OCI-LY7 (cell line): ENCODE data around the gene LRRC75B. TPM values are rescaled to one million over a fixed set of nuclear protein-coding genes. Genes with fewer than 3 reads are reported as not detected.

ENCODE experiments used
- BruUV-seq: library from RNA; stranded (reverse); fragments of 400-500 nt; replicated peaks from 2 replicates; lab custom pipeline; 2021; lab: Mats Ljungman, UMichigan
- CTCF ChIA-PET: fragments of 300-600 bp; sonication (Branson Sonifier 250); formaldehyde crosslinking; loops from one replicate; lab custom pipeline; 2022; ENCODE audit warnings: antibody characterized with exemption; ENCODE audit not compliant: unreplicated experiment; lab: Charles Lee
- POLR2A ChIA-PET: fragments of 300-600 bp; sonication (Branson Sonifier 250); formaldehyde crosslinking; loops from one replicate; lab custom pipeline; 2022; ENCODE audit warnings: antibody characterized with exemption; lab: Charles Lee
- DNase-seq: peaks from one replicate; pipeline ENCODE4 v3.0.0-alpha.2; 2015; ENCODE audit warnings: low spot score
- H2AFZ ChIP-seq: fragments of 200-600 bp; sonication (generic), shearing (Covaris generic); 2 replicates; pipeline ENCODE4 v1.6.1; 2014; ENCODE audit warnings: mild to moderate bottlenecking, antibody characterized with exemption, low read length, moderate library complexity
- H3K27ac ChIP-seq: fragments of 200-600 bp; sonication (generic); 2 replicates; pipeline ENCODE4 v1.5.1; 2014; ENCODE audit warnings: mixed run types, low read depth, mild to moderate bottlenecking, moderate library complexity, low read length, inconsistent platforms; ENCODE audit not compliant: poor library complexity, severe bottlenecking
- H3K36me3 ChIP-seq: fragments of 200-600 bp; sonication (generic); 2 replicates; pipeline ENCODE4 v1.6.1; 2014; ENCODE audit warnings: mild to moderate bottlenecking, antibody characterized with exemption, low read length, moderate library complexity, mixed read lengths; ENCODE audit not compliant: insufficient read depth
- H3K4me1 ChIP-seq: fragments of 200-600 bp; sonication (generic); 2 replicates; pipeline ENCODE4 v1.5.1; 2014; ENCODE audit warnings: mild to moderate bottlenecking, low read length; ENCODE audit not compliant: insufficient read depth, poor library complexity, severe bottlenecking
- H3K4me2 ChIP-seq: fragments of 200-600 bp; sonication (generic); 2 replicates; pipeline ENCODE4 v1.6.1; 2014; ENCODE audit warnings: mild to moderate bottlenecking, low read length
- H3K4me3 ChIP-seq: fragments of 200-600 bp; sonication (generic); 2 replicates; pipeline ENCODE4 v1.5.1; 2014; ENCODE audit warnings: mild to moderate bottlenecking, low read depth, low read length; ENCODE audit not compliant: poor library complexity, severe bottlenecking
- H3K79me2 ChIP-seq: fragments of 200-600 bp; sonication (generic); 2 replicates; pipeline ENCODE4 v1.6.1; 2016; ENCODE audit warnings: low read depth, mild to moderate bottlenecking, low read length, moderate library complexity, mixed read lengths; ENCODE audit not compliant: insufficient read depth
- H3K9me2 ChIP-seq: fragments of 200-600 bp; sonication (generic); 2 replicates; pipeline ENCODE4 v1.6.1; 2016; ENCODE audit warnings: mild to moderate bottlenecking, low read length, mixed read lengths; ENCODE audit not compliant: insufficient read depth
- H3K9me3 ChIP-seq: fragments of 200-600 bp; sonication (generic); 2 replicates; pipeline ENCODE4 v1.6.1; 2014; ENCODE audit warnings: mild to moderate bottlenecking, mixed run types, low read length, mixed read lengths
- H4K20me1 ChIP-seq: fragments of 200-600 bp; sonication (generic); 2 replicates; pipeline ENCODE4 v1.6.1; 2014; ENCODE audit warnings: mild to moderate bottlenecking, antibody characterized with exemption, low read length, moderate library complexity, mixed read lengths; ENCODE audit not compliant: insufficient read depth
- CTCF ChIP-seq: fragments of 200-600 bp; sonication (generic); conservative IDR thresholded peaks from 2 replicates; pipeline ENCODE4 v1.5.1; 2014; ENCODE audit warnings: mild to moderate bottlenecking, antibody characterized with exemption, low read length, moderate library complexity, mixed read lengths
- EZH2phosphoT487 ChIP-seq: fragments of 200-600 bp; sonication (generic); IDR thresholded peaks from 2 replicates; pipeline ENCODE4 v1.6.1; 2018; ENCODE audit warnings: low read depth, borderline replicate concordance, mild to moderate bottlenecking, mixed run types, antibody characterized with exemption, low read length, moderate library complexity, mixed read lengths
- intact Hi-C: fragments of 100-400 bp; cut with micrococcal nuclease; formaldehyde crosslinking; loops from one replicate; pipeline ENCODE4 v1.10.0; 2022; ENCODE audit not compliant: unreplicated experiment
- total RNA-seq, 2 experiments: library from RNA; depleted of rRNA in 1 of 2; stranded (reverse); fragments of >200 nt in 1 of 2; shearing (Covaris generic) in 1 of 2; gene quantifications; 2 replicates each; pipeline ENCODE4 v1.2.3, GENCODE V29; 2014 to 2022

Gene LRRC75B
- total RNA-seq, 2 experiments from 2014 or later: not detected

GRCh38 chr22:24591286-24591830, 1.5 kb downstream of the LRRC75B start:
- no peak overlapping the region for H3K27ac ChIP-seq
- no peak for TF ChIP-seq CTCF
- no peak for TF ChIP-seq EZH2phosphoT487
- H3K4me1 ChIP-seq: no peaks in the 10 kb centered on the region
- intact Hi-C loops: no loop called here
- POLR2A ChIA-PET: no interaction called here
- no peak overlapping the region for H2AFZ ChIP-seq
- no peaks in the 10 kb centered on the region for H3K79me2 ChIP-seq
- no TSS peak for BruUV-seq
- H3K9me3 ChIP-seq: no peaks in the 10 kb centered on the region
- no peak overlapping the region for H3K4me3 ChIP-seq
- CTCF ChIA-PET: no interaction called here
- no peaks in the 10 kb centered on the region for H4K20me1 ChIP-seq
- no peaks in the 10 kb centered on the region for H3K36me3 ChIP-seq
- H3K9me2 ChIP-seq: no peaks in the 10 kb centered on the region
- DNase-seq: no peak
- no peak overlapping the region for H3K4me2 ChIP-seq

GRCh38 chr22:24590596-24591173, 2.2 kb downstream of the LRRC75B start:
- H3K27ac ChIP-seq: no peak overlapping the region
- no peaks in the 10 kb centered on the region for H3K9me2 ChIP-seq
- no peaks in the 10 kb centered on the region for H3K4me1 ChIP-seq
- H3K4me2 ChIP-seq: no peak overlapping the region
- no TSS peak for BruUV-seq
- intact Hi-C loops: no loop called here
- no peak overlapping the region for H2AFZ ChIP-seq
- no peaks in the 10 kb centered on the region for H3K36me3 ChIP-seq
- CTCF ChIA-PET: no interaction called here
- no peak for DNase-seq
- POLR2A ChIA-PET: no interaction called here
- H4K20me1 ChIP-seq: no peaks in the 10 kb centered on the region
- H3K4me3 ChIP-seq: no peak overlapping the region
- H3K9me3 ChIP-seq: no peaks in the 10 kb centered on the region
- no peaks in the 10 kb centered on the region for H3K79me2 ChIP-seq
- TF ChIP-seq EZH2phosphoT487: no peak
- TF ChIP-seq CTCF: no peak

- no peak overlapping the region for H3K27ac ChIP-seq
- BruUV-seq: no TSS peak
- no peaks in the 10 kb centered on the region for H3K36me3 ChIP-seq
- no peak overlapping the region for H3K4me2 ChIP-seq
- H3K9me2 ChIP-seq: no peaks in the 10 kb centered on the region
- no peak for DNase-seq
- no peaks in the 10 kb centered on the region for H4K20me1 ChIP-seq
- no peak overlapping the region for H2AFZ ChIP-seq
- CTCF ChIA-PET: no interaction called here
- POLR2A ChIA-PET: no interaction called here
- intact Hi-C loops: no loop called here
- H3K4me3 ChIP-seq: no peak overlapping the region
- H3K9me3 ChIP-seq: no peaks in the 10 kb centered on the region
- H3K4me1 ChIP-seq: no peaks in the 10 kb centered on the region
- no peaks in the 10 kb centered on the region for H3K79me2 ChIP-seq
- TF ChIP-seq CTCF (no peak), EZH2phosphoT487 (no peak)
These were observed 3.3 kb downstream of the LRRC75B start for GRCh38 chr22:24589518-24590030.
